ENCODE results near the gene CCDC152. TPM values are rescaled to one million over a fixed set of nuclear protein-coding genes. Genes with fewer than 3 reads are reported as not detected.

The CCDC152 gene
- total and polyA plus RNA-seq, 2 donors (not counting 3 experiments of a cell fraction or from before 2014, with no cell fraction given): 0.48 to 2.8 TPM

DNA sequence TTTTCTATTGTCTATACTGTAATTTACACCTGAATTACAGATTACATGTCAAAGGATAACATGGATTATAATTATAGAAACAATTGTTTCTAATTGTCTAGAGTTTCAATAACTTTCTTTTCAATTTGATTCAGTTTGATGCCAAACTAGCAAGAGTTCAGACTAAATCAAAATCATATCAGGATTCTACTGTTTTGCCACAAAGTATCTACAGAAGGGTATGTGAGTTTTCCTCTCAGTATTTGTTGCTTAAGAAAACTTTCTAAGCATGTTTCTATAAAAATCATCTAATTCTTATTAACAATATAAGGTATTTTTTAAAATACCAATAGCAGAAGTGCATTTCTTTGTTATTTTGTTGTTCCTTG is 42.6 kb downstream of the CCDC152 start:
- H3K9me3 ChIP-seq (replicated peaks; ENCODE audit: control insufficient read depth, insufficient read depth, low read length): no peaks in the 10 kb centered on the region
- H3K4me3 ChIP-seq (replicated peaks in 1 of 3; ENCODE audit: insufficient read depth in 1 of 3, low read depth in 1 of 3, low read length in 3 of 3): no peak overlapping the region
- no peaks in the 10 kb centered on the region for H3K79me2 ChIP-seq (ENCODE audit: control insufficient read depth, insufficient read depth, low read length)
- no peak overlapping the region for H2AFZ ChIP-seq (ENCODE audit: low read depth, low read length)
- no peak overlapping the region for H3K9ac ChIP-seq (replicated peaks; ENCODE audit: extremely low read depth, insufficient read depth, low read length)
- H3K36me3 ChIP-seq (ENCODE audit: control insufficient read depth in 2 of 2, extremely low read depth in 1 of 2, insufficient read depth in 2 of 2, low read length in 2 of 2): no peaks in the 10 kb centered on the region
- DNase-seq (ENCODE audit: low read depth, low spot score) (no peak), FAIRE-seq (no peak)
- no peaks in the 10 kb centered on the region for H3K4me1 ChIP-seq (ENCODE audit: control insufficient read depth, extremely low read depth, insufficient read depth, low read length)
- H3K27ac ChIP-seq (ENCODE audit: insufficient read depth, low read depth, low read length): no peak overlapping the region
- intact Hi-C loops (cut with micrococcal nuclease) (no loop called here), dilution Hi-C loops (cut with MboI; ENCODE audit: extremely low pct_ligation_motif_present, low sequenced_read_pairs) (no loop called here)
- CTCF ChIA-PET: no interaction called here
- H3K27me3 ChIP-seq (ENCODE audit: control insufficient read depth in 2 of 2, insufficient read depth in 2 of 2, low read length in 2 of 2): no peaks in the 10 kb centered on the region
- no TSS peak for BruUV-seq (replicated peaks)
- no peak for TF ChIP-seq EZH2 (IDR thresholded peaks at IDR 0.05; ENCODE audit: borderline replicate concordance, low read depth, low read length, severe bottlenecking)
- no peak for TF ChIP-seq MAX (IDR thresholded peaks at IDR 0.05; ENCODE audit: insufficient read depth, insufficient read length)
- TF ChIP-seq FOS (IDR thresholded peaks at IDR 0.05; ENCODE audit: borderline replicate concordance, insufficient read depth, low read length): no peak
- TF ChIP-seq JUN (IDR thresholded peaks at IDR 0.05; ENCODE audit: borderline replicate concordance, insufficient read depth, insufficient read length, low read depth): no peak
- TF ChIP-seq GATA2 (IDR thresholded peaks at IDR 0.05; ENCODE audit: insufficient read depth, insufficient read length, low read depth, low read length): no peak
- TF ChIP-seq POLR2AphosphoS5 (IDR thresholded peaks at IDR 0.05; ENCODE audit: insufficient read depth, low read depth, low read length): no peak
- TF ChIP-seq POLR2A (IDR thresholded peaks at IDR 0.05; ENCODE audit: low read depth, low read length): no peak
- TF ChIP-seq, protein P1, sequence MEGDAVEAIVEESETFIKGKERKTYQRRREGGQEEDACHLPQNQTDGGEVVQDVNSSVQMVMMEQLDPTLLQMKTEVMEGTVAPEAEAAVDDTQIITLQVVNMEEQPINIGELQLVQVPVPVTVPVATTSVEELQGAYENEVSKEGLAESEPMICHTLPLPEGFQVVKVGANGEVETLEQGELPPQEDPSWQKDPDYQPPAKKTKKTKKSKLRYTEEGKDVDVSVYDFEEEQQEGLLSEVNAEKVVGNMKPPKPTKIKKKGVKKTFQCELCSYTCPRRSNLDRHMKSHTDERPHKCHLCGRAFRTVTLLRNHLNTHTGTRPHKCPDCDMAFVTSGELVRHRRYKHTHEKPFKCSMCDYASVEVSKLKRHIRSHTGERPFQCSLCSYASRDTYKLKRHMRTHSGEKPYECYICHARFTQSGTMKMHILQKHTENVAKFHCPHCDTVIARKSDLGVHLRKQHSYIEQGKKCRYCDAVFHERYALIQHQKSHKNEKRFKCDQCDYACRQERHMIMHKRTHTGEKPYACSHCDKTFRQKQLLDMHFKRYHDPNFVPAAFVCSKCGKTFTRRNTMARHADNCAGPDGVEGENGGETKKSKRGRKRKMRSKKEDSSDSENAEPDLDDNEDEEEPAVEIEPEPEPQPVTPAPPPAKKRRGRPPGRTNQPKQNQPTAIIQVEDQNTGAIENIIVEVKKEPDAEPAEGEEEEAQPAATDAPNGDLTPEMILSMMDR (IDR thresholded peaks at IDR 0.05; ENCODE audit: extremely low read depth in 1 of 2, insufficient read depth in 1 of 2, low read depth in 1 of 2, low read length in 2 of 2): no peak
- TF ChIP-seq MYC (IDR thresholded peaks at IDR 0.05; ENCODE audit: low read depth, low read length): no peak
- H4K20me1 ChIP-seq (replicated peaks; ENCODE audit: control insufficient read depth, extremely low read depth, insufficient read depth, low read length): no peaks in the 10 kb centered on the region
- POLR2A ChIA-PET: no interaction called here
- no peaks in the 10 kb centered on the region for H3K9me1 ChIP-seq (replicated peaks; ENCODE audit: control insufficient read depth, extremely low read depth, insufficient read depth, low read length)
- no peak overlapping the region for H3K4me2 ChIP-seq (ENCODE audit: insufficient read depth, low read length)
